ENCODE measurements around the gene ZNF768. TPM values are rescaled to one million over a fixed set of nuclear protein-coding genes. Genes with fewer than 3 reads are reported as not detected.

Gene ZNF768
- total RNA-seq, 1 donor from 2014 or later = 30.7 TPM

GRCh38 chr16:30509081-30509765 is 17.1 kb downstream of the ZNF768 start:
- TF ChIP-seq POLR2AphosphoS5 (IDR thresholded peaks at IDR 0.05; ENCODE audit: insufficient read depth in 1 of 2, low read depth in 1 of 2) (no peak), CTCF (IDR thresholded peaks at IDR 0.05) (no peak), POLR2A (IDR thresholded peaks at IDR 0.05) (no peak)
- Histone ChIP-seq H3K4me3 (no peak overlapping the region), H3K4me1 (no peaks in the 10 kb centered on the region), H3K27me3 (no peaks in the 10 kb centered on the region), H3K9me3 (no peaks in the 10 kb centered on the region), H3K27ac (no peak overlapping the region), H3K36me3 (no peaks in the 10 kb centered on the region)
- DNase-seq (ENCODE audit: extremely low spot score in 2 of 2) = no peak
- intact Hi-C loops (cut with DNase I) = no loop called here

- intact Hi-C loops (cut with DNase I) = no loop called here
- Histone ChIP-seq H3K27me3 (no peaks in the 10 kb centered on the region), H3K27ac (no peak overlapping the region), H3K4me3 (no peak overlapping the region), H3K9me3 (no peaks in the 10 kb centered on the region), H3K4me1 (no peaks in the 10 kb centered on the region), H3K36me3 (no peaks in the 10 kb centered on the region)
- DNase-seq (ENCODE audit: extremely low spot score in 2 of 2) = no peak
- TF ChIP-seq POLR2A (IDR thresholded peaks at IDR 0.05) = no peak
- TF ChIP-seq POLR2AphosphoS5 (IDR thresholded peaks at IDR 0.05; ENCODE audit: insufficient read depth in 1 of 2, low read depth in 1 of 2) = no peak
- TF ChIP-seq CTCF (IDR thresholded peaks at IDR 0.05) = no peak
These were observed 22.7 kb downstream of the ZNF768 start for GRCh38 chr16:30503403-30504296.

DNA sequence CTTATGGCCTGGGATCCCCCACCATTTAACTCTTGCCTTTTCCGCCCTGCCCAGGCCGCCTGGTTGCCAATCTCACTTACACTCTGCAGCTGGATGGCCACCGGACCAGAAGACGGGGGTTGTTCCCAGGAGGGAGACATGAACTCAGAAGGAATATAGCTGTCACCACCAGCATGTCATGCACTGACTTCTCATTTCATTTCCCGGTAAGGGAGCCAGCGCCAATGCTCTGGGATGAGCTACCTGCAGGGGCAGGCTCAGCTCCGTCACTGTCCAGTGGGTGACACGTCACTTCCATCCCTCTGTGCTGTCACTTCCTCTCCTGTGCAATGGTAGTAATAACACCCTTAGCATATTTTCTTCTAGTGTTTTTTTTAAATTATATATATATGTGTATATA is 27.1 kb downstream of the ZNF768 start:
- intact Hi-C loops (cut with DNase I) = no loop called here
- DNase-seq (ENCODE audit: extremely low spot score in 2 of 2) = no peak
- Histone ChIP-seq H3K4me1 (no peaks in the 10 kb centered on the region), H3K9me3 (no peaks in the 10 kb centered on the region), H3K36me3 (no peaks in the 10 kb centered on the region), H3K27ac (no peak overlapping the region), H3K27me3 (no peaks in the 10 kb centered on the region), H3K4me3 (no peak overlapping the region)
- TF ChIP-seq CTCF (IDR thresholded peaks at IDR 0.05) (no peak), POLR2AphosphoS5 (IDR thresholded peaks at IDR 0.05; ENCODE audit: insufficient read depth in 1 of 2, low read depth in 1 of 2) (no peak), POLR2A (IDR thresholded peaks at IDR 0.05) (no peak)

DNA sequence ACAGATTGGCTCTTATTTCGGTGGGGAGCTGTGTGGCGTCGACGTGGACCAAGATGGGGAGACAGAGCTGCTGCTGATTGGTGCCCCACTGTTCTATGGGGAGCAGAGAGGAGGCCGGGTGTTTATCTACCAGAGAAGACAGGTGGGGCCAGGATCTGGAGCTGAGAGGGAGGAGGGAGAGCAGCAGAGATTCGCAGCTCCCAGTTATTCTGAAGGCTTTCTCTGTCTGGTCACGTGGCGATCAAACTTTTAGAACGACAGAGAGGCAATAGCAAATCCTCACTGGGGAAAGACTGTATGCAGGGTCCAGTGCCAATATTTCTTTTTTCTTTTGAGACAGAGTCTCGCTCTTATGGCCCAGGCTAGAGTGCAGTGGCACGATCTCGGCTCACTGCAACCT is 31.7 kb downstream of the ZNF768 start:
- no peaks in the 10 kb centered on the region for H3K36me3 ChIP-seq
- no peak for DNase-seq (ENCODE audit: extremely low spot score in 2 of 2)
- no peaks in the 10 kb centered on the region for H3K27me3 ChIP-seq
- intact Hi-C loops (cut with DNase I) = no loop called here
- TF ChIP-seq POLR2A (IDR thresholded peaks at IDR 0.05) = no peak
- TF ChIP-seq POLR2AphosphoS5 (IDR thresholded peaks at IDR 0.05; ENCODE audit: insufficient read depth in 1 of 2, low read depth in 1 of 2) = no peak
- TF ChIP-seq CTCF (IDR thresholded peaks at IDR 0.05) = no peak
- no peaks in the 10 kb centered on the region for H3K9me3 ChIP-seq
- no peak overlapping the region for H3K27ac ChIP-seq
- H3K4me1 ChIP-seq = no peaks in the 10 kb centered on the region
- no peak overlapping the region for H3K4me3 ChIP-seq

Measured in vagina (tissue), 2 donors.